GM19025 (cell line): ENCODE results near the gene PRKCB.

Source experiments
- ATAC-seq: cut with Tn5 transposase; IDR thresholded peaks from one replicate; pipeline ENCODE4 v1.9.1; 2021; ENCODE audit warnings: mild to moderate bottlenecking, low read depth, moderate library complexity; ENCODE audit not compliant: unreplicated experiment

Gene PRKCB

DNA sequence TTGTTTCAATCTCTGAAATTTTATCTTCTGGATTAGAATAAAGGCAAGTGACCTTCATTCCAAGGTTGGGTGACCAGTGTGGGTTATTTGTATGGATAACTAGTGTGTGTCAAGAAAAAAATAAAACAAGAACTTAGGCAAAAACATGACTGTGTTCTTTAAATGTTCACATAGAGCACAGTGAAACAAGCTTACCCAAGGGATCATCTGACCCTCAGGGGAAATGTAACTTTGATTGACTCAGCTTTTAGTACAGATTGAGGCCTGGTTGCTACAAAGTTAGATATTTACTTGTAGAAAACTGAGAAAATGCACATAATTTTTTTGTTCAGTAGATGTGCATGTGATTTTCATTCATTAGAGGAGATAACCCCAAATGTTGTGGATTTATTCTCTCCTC, 427.0 kb downstream of the PRKCB start:
- no peak for ATAC-seq
